ENCODE measurements around the gene BNC2.

Gene BNC2

DNA sequence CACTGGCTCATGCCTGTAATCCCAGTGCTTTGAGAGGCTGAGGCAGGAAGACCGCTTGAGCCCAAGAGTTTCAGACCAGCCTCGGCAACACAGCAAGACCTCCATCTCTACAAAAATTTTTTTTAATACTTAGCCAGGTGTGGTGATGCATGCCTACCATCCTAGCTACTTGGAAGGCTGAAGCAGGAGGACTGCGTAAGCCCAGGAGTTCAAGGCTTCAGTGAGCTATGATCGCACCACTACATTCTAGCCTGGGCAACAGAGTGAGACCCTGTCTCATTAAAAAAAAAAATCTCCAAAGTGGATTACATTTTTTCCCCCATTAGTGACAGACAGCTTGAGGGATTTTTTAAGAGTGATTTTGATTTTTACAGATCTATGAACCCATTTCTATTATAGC lies 230.8 kb downstream of the BNC2 start:
- no peak overlapping the region for H3K4me3 ChIP-seq (ENCODE audit: low read length, poor library complexity, severe bottlenecking)
- H2AFZ ChIP-seq (ENCODE audit: low read length): no peak overlapping the region
- H3K79me2 ChIP-seq (ENCODE audit: insufficient read depth, low read length): no peaks in the 10 kb centered on the region
- H3K9me2 ChIP-seq (replicated peaks; ENCODE audit: low read depth, low read length): no peaks in the 10 kb centered on the region
- no peak overlapping the region for H3K4me2 ChIP-seq (ENCODE audit: low read depth, low read length, poor library complexity, severe bottlenecking)
- H4K20me1 ChIP-seq (ENCODE audit: insufficient read depth, low read length, poor library complexity, severe bottlenecking): no peaks in the 10 kb centered on the region
- no peaks in the 10 kb centered on the region for H3K9me3 ChIP-seq (ENCODE audit: insufficient read depth, low read depth, low read length)
- TF ChIP-seq, protein P1, sequence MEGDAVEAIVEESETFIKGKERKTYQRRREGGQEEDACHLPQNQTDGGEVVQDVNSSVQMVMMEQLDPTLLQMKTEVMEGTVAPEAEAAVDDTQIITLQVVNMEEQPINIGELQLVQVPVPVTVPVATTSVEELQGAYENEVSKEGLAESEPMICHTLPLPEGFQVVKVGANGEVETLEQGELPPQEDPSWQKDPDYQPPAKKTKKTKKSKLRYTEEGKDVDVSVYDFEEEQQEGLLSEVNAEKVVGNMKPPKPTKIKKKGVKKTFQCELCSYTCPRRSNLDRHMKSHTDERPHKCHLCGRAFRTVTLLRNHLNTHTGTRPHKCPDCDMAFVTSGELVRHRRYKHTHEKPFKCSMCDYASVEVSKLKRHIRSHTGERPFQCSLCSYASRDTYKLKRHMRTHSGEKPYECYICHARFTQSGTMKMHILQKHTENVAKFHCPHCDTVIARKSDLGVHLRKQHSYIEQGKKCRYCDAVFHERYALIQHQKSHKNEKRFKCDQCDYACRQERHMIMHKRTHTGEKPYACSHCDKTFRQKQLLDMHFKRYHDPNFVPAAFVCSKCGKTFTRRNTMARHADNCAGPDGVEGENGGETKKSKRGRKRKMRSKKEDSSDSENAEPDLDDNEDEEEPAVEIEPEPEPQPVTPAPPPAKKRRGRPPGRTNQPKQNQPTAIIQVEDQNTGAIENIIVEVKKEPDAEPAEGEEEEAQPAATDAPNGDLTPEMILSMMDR (conservative IDR thresholded peaks at IDR 0.05; ENCODE audit: low read length): no peak
- TF ChIP-seq EZH2phosphoT487 (IDR thresholded peaks at IDR 0.05; ENCODE audit: borderline replicate concordance): no peak
- H3K27me3 ChIP-seq (ENCODE audit: insufficient read depth, low read length, poor library complexity, severe bottlenecking): peaks cover 14% of the 10 kb centered on the region
- no peak overlapping the region for H3K9ac ChIP-seq (ENCODE audit: low read depth, low read length, poor library complexity, severe bottlenecking)
- no peaks in the 10 kb centered on the region for H3F3A ChIP-seq (ENCODE audit: low read depth)
- H3K36me3 ChIP-seq (ENCODE audit: insufficient read depth, low read length): no peaks in the 10 kb centered on the region
- H3K4me1 ChIP-seq (ENCODE audit: insufficient read depth, low read length, poor library complexity, severe bottlenecking): peaks cover 18% of the 10 kb centered on the region

DNA sequence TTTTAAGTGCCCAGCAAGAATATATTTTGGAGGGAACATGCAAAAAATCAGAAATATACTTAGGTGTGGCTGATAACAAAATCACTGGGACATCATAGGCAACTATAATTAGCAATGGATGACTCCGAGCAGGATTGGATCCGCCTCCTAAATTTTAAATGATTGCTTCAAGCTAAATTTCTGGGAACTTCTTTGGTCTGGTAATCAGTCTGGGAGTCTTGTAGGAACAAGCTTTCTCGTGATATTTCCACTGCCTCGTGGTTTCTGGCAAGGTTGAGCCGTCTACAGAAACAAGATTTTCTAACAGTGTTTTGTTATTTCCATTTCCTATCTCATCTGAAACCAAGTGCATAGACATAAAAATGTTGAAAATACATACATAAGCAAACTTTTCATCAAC lies 232.6 kb downstream of the BNC2 start:
- no peaks in the 10 kb centered on the region for H3F3A ChIP-seq (ENCODE audit: low read depth)
- peak overlapping the region; percentile 35 for H3K4me2 ChIP-seq (ENCODE audit: low read depth, low read length, poor library complexity, severe bottlenecking)
- TF ChIP-seq EZH2phosphoT487 (IDR thresholded peaks at IDR 0.05; ENCODE audit: borderline replicate concordance): no peak
- TF ChIP-seq, protein P1 (conservative IDR thresholded peaks at IDR 0.05; ENCODE audit: low read length): no peak
- H3K27me3 ChIP-seq (ENCODE audit: insufficient read depth, low read length, poor library complexity, severe bottlenecking): peaks cover 22% of the 10 kb centered on the region
- no peaks in the 10 kb centered on the region for H3K79me2 ChIP-seq (ENCODE audit: insufficient read depth, low read length)
- H3K9me2 ChIP-seq (replicated peaks; ENCODE audit: low read depth, low read length): no peaks in the 10 kb centered on the region
- H3K4me3 ChIP-seq (ENCODE audit: low read length, poor library complexity, severe bottlenecking): no peak overlapping the region
- H3K9ac ChIP-seq (ENCODE audit: low read depth, low read length, poor library complexity, severe bottlenecking): no peak overlapping the region
- H3K9me3 ChIP-seq (ENCODE audit: insufficient read depth, low read depth, low read length): no peaks in the 10 kb centered on the region
- H4K20me1 ChIP-seq (ENCODE audit: insufficient read depth, low read length, poor library complexity, severe bottlenecking): no peaks in the 10 kb centered on the region
- H3K4me1 ChIP-seq (ENCODE audit: insufficient read depth, low read length, poor library complexity, severe bottlenecking): peaks cover 18% of the 10 kb centered on the region
- no peak overlapping the region for H2AFZ ChIP-seq (ENCODE audit: low read length)
- H3K36me3 ChIP-seq (ENCODE audit: insufficient read depth, low read length): no peaks in the 10 kb centered on the region

DNA sequence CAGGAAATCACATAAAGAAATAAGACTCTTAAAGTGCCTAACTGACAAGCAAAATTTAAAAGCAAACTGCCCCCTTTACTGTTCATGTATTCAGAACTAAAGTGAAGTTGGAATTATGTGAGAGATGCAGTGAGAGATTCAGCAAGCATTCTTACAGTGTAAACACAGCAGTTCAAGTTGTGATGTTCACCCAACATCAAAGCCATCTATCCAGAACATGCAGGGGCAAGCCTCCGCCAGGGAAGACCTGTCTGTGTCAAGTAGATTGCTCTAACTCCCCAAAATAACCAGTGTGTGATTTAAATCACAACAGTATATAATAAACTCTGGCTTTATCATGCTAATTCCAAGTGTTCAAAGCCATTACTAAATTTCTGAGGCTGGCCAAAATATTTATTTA lies 233.3 kb downstream of the BNC2 start:
- Histone ChIP-seq H3K9me3 (ENCODE audit: insufficient read depth, low read depth, low read length) (no peaks in the 10 kb centered on the region), H3K36me3 (ENCODE audit: insufficient read depth, low read length) (no peaks in the 10 kb centered on the region), H3F3A (ENCODE audit: low read depth) (no peaks in the 10 kb centered on the region), H3K4me2 (ENCODE audit: low read depth, low read length, poor library complexity, severe bottlenecking) (peak overlapping the region; percentile 35), H3K9ac (ENCODE audit: low read depth, low read length, poor library complexity, severe bottlenecking) (peak overlapping the region; percentile 21), H2AFZ (ENCODE audit: low read length) (no peak overlapping the region), H3K79me2 (ENCODE audit: insufficient read depth, low read length) (no peaks in the 10 kb centered on the region), H3K4me3 (ENCODE audit: low read length, poor library complexity, severe bottlenecking) (no peak overlapping the region), H3K9me2 (replicated peaks; ENCODE audit: low read depth, low read length) (no peaks in the 10 kb centered on the region), H3K4me1 (ENCODE audit: insufficient read depth, low read length, poor library complexity, severe bottlenecking) (peaks cover 18% of the 10 kb centered on the region), H3K27me3 (ENCODE audit: insufficient read depth, low read length, poor library complexity, severe bottlenecking) (peaks cover 22% of the 10 kb centered on the region), H4K20me1 (ENCODE audit: insufficient read depth, low read length, poor library complexity, severe bottlenecking) (no peaks in the 10 kb centered on the region)
- TF ChIP-seq, protein P1 (conservative IDR thresholded peaks at IDR 0.05; ENCODE audit: low read length): no peak
- TF ChIP-seq EZH2phosphoT487 (IDR thresholded peaks at IDR 0.05; ENCODE audit: borderline replicate concordance): no peak

Data from Loucy (cell line).